ENCODE data around the gene THEMIS.

- TF ChIP-seq FOXK1 (CRISPR knock-in tag; IDR thresholded peaks at IDR 0.05) (no peak), ZSCAN18 (CRISPR knock-in tag; IDR thresholded peaks at IDR 0.05) (no peak), CTCF (IDR thresholded peaks at IDR 0.05) (no peak), GRHL2 (CRISPR knock-in tag; IDR thresholded peaks at IDR 0.05; ENCODE audit: insufficient replicate concordance, severe bottlenecking) (no peak), CBFB (CRISPR knock-in tag; IDR thresholded peaks at IDR 0.05; ENCODE audit: low read depth) (no peak), EMX1 (CRISPR knock-in tag; IDR thresholded peaks at IDR 0.05) (no peak), E2F1 (CRISPR knock-in tag; IDR thresholded peaks at IDR 0.05) (no peak), NR1H2 (CRISPR knock-in tag; IDR thresholded peaks at IDR 0.05) (no peak), NFE2L1 (CRISPR knock-in tag; IDR thresholded peaks at IDR 0.05) (no peak), NR2C2 (CRISPR knock-in tag; IDR thresholded peaks at IDR 0.05) (no peak)
These were observed 67.5 kb downstream of the THEMIS start for GRCh38 chr6:127833336-127833735.
